OCI-LY1 (cell line): ENCODE measurements around the gene KRTAP10-7.

ENCODE experiments used
- EZH2 ChIP-seq: fragments of 200-600 bp; sonication (generic), shearing (Covaris generic); IDR thresholded peaks from 2 replicates; pipeline ENCODE4 v1.8.0; 2017; ENCODE audit warnings: borderline replicate concordance, mixed run types, mild to moderate bottlenecking, antibody characterized with exemption, low read length, moderate library complexity, mixed read lengths
- TF ChIP-seq, protein P1 (sequence below): fragments of 200-600 bp; sonication (generic), shearing (Covaris generic); IDR thresholded peaks from 2 replicates; pipeline ENCODE4 v1.5.1; 2017; ENCODE audit warnings: mild to moderate bottlenecking, antibody characterized with exemption, low read length, moderate library complexity, mixed read lengths

DNA sequence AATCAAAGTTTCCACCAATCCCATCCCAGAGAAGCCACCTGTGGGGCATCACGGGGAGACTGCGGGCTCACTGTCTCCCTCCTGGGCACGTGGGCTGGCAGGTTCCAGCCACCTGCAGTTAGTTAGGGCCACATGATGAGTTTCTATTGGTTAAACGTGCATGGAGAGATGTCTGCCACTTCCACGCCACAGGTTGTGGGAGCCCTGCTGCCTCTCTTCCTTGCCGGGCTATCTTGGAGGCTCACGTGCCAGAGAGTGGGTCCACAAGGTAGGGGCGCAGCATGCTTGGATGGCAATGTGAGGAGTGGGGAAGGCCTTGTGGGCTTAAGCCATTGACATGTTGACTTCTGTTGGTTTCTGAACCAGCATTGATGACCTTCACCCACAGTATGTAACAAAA, 3.5 kb downstream of the KRTAP10-7 start:
- TF ChIP-seq, protein P1, sequence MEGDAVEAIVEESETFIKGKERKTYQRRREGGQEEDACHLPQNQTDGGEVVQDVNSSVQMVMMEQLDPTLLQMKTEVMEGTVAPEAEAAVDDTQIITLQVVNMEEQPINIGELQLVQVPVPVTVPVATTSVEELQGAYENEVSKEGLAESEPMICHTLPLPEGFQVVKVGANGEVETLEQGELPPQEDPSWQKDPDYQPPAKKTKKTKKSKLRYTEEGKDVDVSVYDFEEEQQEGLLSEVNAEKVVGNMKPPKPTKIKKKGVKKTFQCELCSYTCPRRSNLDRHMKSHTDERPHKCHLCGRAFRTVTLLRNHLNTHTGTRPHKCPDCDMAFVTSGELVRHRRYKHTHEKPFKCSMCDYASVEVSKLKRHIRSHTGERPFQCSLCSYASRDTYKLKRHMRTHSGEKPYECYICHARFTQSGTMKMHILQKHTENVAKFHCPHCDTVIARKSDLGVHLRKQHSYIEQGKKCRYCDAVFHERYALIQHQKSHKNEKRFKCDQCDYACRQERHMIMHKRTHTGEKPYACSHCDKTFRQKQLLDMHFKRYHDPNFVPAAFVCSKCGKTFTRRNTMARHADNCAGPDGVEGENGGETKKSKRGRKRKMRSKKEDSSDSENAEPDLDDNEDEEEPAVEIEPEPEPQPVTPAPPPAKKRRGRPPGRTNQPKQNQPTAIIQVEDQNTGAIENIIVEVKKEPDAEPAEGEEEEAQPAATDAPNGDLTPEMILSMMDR: no peak
- TF ChIP-seq EZH2: no peak
